Karpas-422 (cell line): ENCODE data around the gene GRIFIN. TPM values are rescaled to one million over a fixed set of nuclear protein-coding genes. Genes with fewer than 3 reads are reported as not detected.

Experiments
- DNase-seq: peaks from one replicate; pipeline ENCODE4 v3.0.0-alpha.2; 2015
- H2AFZ ChIP-seq: fragments of 200-600 bp; sonication (generic); 2 replicates; pipeline ENCODE4 v1.6.1; 2014; ENCODE audit warnings: antibody characterized with exemption, low read length, mixed read lengths
- H3K27ac ChIP-seq: fragments of 200-600 bp; sonication (generic); 2 replicates; pipeline ENCODE4 v1.5.1; 2014; ENCODE audit warnings: mild to moderate bottlenecking, low read length, moderate library complexity
- H3K27me3 ChIP-seq: fragments of 200-600 bp; sonication (generic); 2 replicates; pipeline ENCODE4 v1.6.1; 2014; ENCODE audit warnings: low read length, mixed read lengths
- H3K36me3 ChIP-seq: fragments of 200-600 bp; sonication (generic); 2 replicates; pipeline ENCODE4 v1.6.1; 2014; ENCODE audit warnings: low read length, mixed read lengths; ENCODE audit not compliant: insufficient read depth
- H3K4me1 ChIP-seq: fragments of 200-600 bp; sonication (generic); 2 replicates; pipeline ENCODE4 v1.6.1; 2014; ENCODE audit warnings: mild to moderate bottlenecking, low read length, mixed read lengths
- H3K4me2 ChIP-seq: fragments of 200-600 bp; sonication (generic); 2 replicates; pipeline ENCODE4 v1.6.1; 2014; ENCODE audit warnings: low read length, low read depth, mild to moderate bottlenecking; ENCODE audit not compliant: poor library complexity, severe bottlenecking
- H3K4me3 ChIP-seq: fragments of 200-600 bp; sonication (generic); 2 replicates; pipeline ENCODE4 v1.5.1; 2014; ENCODE audit warnings: mild to moderate bottlenecking, antibody characterized with exemption, low read length, mixed read lengths
- H3K79me2 ChIP-seq: fragments of 200-600 bp; sonication (generic); 2 replicates; pipeline ENCODE4 v1.6.1; 2014; ENCODE audit warnings: mild to moderate bottlenecking, low read length, mixed read lengths
- H3K9ac ChIP-seq: fragments of 200-600 bp; sonication (generic); 2 replicates; pipeline ENCODE4 v1.6.0; 2014; ENCODE audit warnings: low read length
- H3K9me2 ChIP-seq: fragments of 200-600 bp; sonication (generic), shearing (Covaris generic); replicated peaks from 2 replicates; pipeline ENCODE4 v1.6.0; 2014; ENCODE audit warnings: mild to moderate bottlenecking, low read length, moderate library complexity; ENCODE audit not compliant: insufficient read depth
- H3K9me3 ChIP-seq: fragments of 300-700, 200-600 bp; sonication (generic); 2 replicates; pipeline ENCODE4 v1.6.1; 2014; ENCODE audit warnings: low read length, mixed read lengths
- H4K20me1 ChIP-seq: fragments of 200-600 bp; sonication (generic); 2 replicates; pipeline ENCODE4 v1.6.1; 2014; ENCODE audit warnings: mild to moderate bottlenecking, antibody characterized with exemption, low read length, low read depth; ENCODE audit not compliant: insufficient read depth
- total RNA-seq: library from RNA; depleted of rRNA; stranded (reverse); fragments of >200 nt; shearing (Covaris generic); gene quantifications from 2 replicates; pipeline ENCODE4 v1.2.3, GENCODE V29; 2014; ENCODE audit warnings: low replicate concordance

Gene GRIFIN
- total RNA-seq, 1 experiment from 2014 or later: not detected

GRCh38 chr7:2497500-2498336, 21.5 kb upstream of the GRIFIN start:
- no peak overlapping the region for H3K4me2 ChIP-seq
- H3K4me1 ChIP-seq: no peaks in the 10 kb centered on the region
- H3K79me2 ChIP-seq: no peaks in the 10 kb centered on the region
- no peaks in the 10 kb centered on the region for H3K9me3 ChIP-seq
- H4K20me1 ChIP-seq: no peaks in the 10 kb centered on the region
- no peak for DNase-seq
- no peaks in the 10 kb centered on the region for H3K9me2 ChIP-seq
- no peak overlapping the region for H3K27ac ChIP-seq
- H3K9ac ChIP-seq: no peak overlapping the region
- H3K4me3 ChIP-seq: no peak overlapping the region
- no peaks in the 10 kb centered on the region for H3K36me3 ChIP-seq
- no peak overlapping the region for H2AFZ ChIP-seq
- no peaks in the 10 kb centered on the region for H3K27me3 ChIP-seq

DNA sequence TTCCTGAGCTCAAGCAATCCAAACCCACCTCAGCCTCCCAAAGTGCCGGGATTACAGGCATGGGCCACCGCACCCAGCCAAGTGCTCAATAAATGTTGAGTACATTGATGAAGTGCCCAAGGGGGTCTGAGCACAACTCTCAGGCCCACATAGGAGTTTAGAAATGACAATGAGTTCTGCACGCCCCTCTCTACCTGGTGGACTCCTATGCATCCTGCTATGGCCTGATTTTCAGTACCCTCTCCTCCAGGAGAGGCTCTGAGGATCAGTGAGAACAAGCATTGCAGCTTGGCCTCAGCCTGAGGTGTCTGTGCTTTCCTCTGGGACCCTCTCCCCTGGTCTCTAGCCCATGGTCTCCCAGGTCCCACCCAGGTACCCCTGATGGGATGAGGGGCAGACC, 20.9 kb upstream of the GRIFIN start:
- Histone ChIP-seq H3K9me2 (no peaks in the 10 kb centered on the region), H3K27me3 (no peaks in the 10 kb centered on the region), H3K79me2 (no peaks in the 10 kb centered on the region), H3K4me3 (no peak overlapping the region), H3K9me3 (no peaks in the 10 kb centered on the region), H2AFZ (no peak overlapping the region), H3K9ac (no peak overlapping the region), H3K27ac (no peak overlapping the region), H3K4me2 (no peak overlapping the region), H3K4me1 (no peaks in the 10 kb centered on the region), H4K20me1 (no peaks in the 10 kb centered on the region), H3K36me3 (no peaks in the 10 kb centered on the region)
- DNase-seq: no peak

- H3K79me2 ChIP-seq: no peaks in the 10 kb centered on the region
- H4K20me1 ChIP-seq: no peaks in the 10 kb centered on the region
- no peaks in the 10 kb centered on the region for H3K27me3 ChIP-seq
These were observed 20.2 kb upstream of the GRIFIN start for GRCh38 chr7:2496375-2496774.

DNA sequence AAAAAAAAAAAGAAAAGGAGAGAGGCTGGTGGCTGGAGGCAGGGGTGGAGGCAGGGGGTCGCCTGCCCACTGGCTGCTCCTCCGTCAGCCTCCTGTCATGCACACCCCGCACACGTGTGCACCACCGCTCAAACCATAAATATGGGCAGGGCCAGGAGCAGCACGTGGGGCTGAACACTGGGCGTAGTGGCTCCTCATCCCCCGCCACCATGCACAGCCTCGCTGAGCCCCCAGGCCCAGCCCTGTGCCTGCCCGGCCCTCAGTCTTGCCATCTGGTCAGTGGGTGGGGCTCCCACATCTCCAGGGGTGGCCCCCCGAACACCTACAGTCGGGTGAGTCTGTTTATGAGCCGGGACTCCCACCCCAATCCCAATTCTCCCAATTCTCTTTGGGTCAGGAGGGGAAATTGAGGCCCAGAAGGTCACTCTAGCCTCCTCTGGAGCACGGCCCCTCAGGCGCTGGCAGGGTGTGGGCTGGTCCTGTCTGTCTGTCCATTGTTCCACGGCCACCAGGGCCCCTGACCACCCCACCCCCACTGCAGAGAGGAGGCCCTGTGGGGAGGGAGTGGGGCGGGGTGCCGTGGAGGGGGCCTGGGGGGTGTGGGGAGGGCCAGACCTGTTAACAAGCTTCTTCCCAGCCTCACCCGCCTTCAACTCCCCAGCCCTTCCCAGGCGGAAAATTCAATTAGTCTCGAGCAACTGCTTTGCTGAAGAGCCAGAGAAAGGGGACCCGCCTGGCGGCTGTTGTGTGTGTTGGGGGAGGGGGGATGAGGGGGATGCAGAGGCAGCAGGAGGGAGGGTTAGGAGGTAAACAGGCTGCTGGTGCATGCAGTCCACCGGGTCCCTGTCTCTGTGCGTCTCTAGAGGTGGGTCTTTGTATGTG, 19.5 kb upstream of the GRIFIN start:
- no peaks in the 10 kb centered on the region for H4K20me1 ChIP-seq
- no peaks in the 10 kb centered on the region for H3K4me1 ChIP-seq
- H3K9me3 ChIP-seq: no peaks in the 10 kb centered on the region
- no peaks in the 10 kb centered on the region for H3K9me2 ChIP-seq
- no peak for DNase-seq
- no peaks in the 10 kb centered on the region for H3K27me3 ChIP-seq
- H3K4me3 ChIP-seq: no peak overlapping the region
- H2AFZ ChIP-seq: no peak overlapping the region
- no peak overlapping the region for H3K27ac ChIP-seq
- no peaks in the 10 kb centered on the region for H3K79me2 ChIP-seq
- H3K36me3 ChIP-seq: no peaks in the 10 kb centered on the region
- no peak overlapping the region for H3K9ac ChIP-seq
- no peak overlapping the region for H3K4me2 ChIP-seq

More at GRCh38 chr7:2496375-2496774, 20.2 kb upstream of the GRIFIN start:
- DNase-seq: no peak
- Histone ChIP-seq H3K9me3 (no peaks in the 10 kb centered on the region), H3K9me2 (no peaks in the 10 kb centered on the region), H2AFZ (no peak overlapping the region), H3K27ac (no peak overlapping the region), H3K9ac (no peak overlapping the region), H3K4me2 (no peak overlapping the region), H3K36me3 (no peaks in the 10 kb centered on the region), H3K4me1 (no peaks in the 10 kb centered on the region), H3K4me3 (no peak overlapping the region)

DNA sequence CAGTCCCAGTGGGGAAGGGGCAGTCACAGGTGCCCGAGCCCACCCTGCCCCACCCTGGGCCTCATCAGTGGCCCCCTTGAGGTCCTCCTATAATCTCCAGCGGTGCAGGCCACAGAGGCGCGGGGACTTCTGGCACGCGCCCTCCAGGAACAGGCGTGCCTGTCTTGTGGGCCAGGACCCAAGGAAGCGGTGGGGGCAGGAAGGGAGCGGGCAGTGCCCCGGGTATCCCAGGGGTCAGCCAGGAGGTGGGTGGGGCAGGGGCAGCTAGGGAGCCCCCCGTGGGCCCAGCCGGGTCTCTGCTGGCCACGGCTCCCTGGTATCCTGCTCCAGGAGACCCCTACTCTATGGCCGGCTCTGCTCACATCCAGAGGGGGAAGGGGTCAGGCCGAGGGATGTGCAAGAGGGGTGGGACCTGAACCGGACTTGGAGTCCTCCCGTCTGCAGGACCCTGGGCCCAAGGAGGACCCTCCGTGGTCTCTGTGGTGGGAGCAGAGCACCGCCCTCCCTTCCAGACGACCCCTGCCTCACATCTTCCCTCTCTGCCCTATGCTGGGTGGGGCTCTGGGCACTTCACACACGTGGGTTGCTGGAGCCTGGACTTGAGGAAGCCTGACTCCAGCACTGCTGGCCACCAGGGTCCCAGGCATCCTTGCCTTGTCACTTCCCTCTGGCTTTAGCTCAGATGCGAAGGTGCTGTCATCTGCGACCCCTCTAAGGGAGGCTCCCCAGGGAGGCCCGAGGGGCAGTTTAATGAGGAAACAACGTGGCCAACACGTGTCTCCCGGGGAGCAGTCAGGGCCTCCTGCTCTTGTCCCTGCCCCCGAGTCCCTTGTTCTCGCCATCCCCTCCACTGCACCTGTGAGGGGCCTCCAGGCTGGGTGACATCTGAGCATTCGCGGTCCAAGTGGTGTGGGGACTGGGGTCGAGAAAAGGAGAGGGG, 18.3 kb upstream of the GRIFIN start:
- H2AFZ ChIP-seq: no peak overlapping the region
- no peak overlapping the region for H3K4me2 ChIP-seq
- no peaks in the 10 kb centered on the region for H3K4me1 ChIP-seq
- H3K9me3 ChIP-seq: no peaks in the 10 kb centered on the region
- no peaks in the 10 kb centered on the region for H4K20me1 ChIP-seq
- H3K36me3 ChIP-seq: no peaks in the 10 kb centered on the region
- no peak overlapping the region for H3K27ac ChIP-seq
- no peaks in the 10 kb centered on the region for H3K9me2 ChIP-seq
- no peak for DNase-seq
- H3K4me3 ChIP-seq: no peak overlapping the region
- H3K9ac ChIP-seq: no peak overlapping the region
- H3K79me2 ChIP-seq: no peaks in the 10 kb centered on the region
- no peaks in the 10 kb centered on the region for H3K27me3 ChIP-seq

DNA sequence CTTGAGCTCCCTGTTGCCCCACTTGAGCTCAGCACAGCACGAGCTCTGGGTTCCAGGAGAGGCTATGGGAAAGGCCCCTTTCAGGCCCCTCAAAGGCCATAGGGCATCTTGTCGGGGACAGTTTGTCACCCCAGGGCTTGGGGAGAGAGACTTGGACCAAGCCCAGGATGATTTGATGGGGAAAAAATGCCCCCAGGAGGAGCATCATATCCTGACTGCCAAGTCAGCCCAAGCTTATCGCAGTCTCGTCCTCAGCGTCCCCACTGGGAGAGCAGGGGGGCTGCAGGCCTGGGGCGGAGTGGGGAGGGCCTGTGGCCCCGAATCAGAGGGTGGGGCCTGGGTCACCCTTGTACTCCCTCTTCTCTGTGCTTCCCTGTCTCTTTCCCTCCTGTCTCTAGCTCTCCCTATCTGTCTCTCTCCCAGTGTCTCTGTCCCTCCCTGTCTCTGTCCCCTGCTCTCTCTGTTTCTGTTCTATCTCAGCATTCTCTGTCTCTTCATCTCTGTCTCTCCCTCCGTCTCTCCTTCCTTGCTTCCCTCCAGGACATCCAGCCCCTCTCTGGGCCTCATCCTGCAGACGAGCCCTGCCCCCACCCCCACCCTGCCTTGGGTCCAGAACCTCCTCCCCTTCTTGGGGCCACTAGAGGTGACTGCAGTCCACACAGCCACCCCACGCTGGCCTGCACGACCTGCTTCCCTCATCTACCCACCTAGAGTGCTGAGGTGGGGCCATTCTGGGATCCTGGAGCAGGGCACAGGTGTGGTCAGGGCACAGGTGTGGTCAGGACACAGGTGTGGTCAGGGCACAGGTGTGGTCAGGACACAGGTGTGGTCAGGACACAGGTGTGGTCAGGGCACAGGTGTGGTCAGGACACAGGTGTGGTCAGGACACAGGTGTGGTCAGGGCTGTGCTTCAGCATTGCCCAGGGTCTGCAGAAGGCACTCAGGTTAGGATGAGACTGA, 17.3 kb upstream of the GRIFIN start:
- no peak overlapping the region for H3K27ac ChIP-seq
- no peaks in the 10 kb centered on the region for H3K36me3 ChIP-seq
- no peak overlapping the region for H3K4me2 ChIP-seq
- no peaks in the 10 kb centered on the region for H3K9me3 ChIP-seq
- no peaks in the 10 kb centered on the region for H3K4me1 ChIP-seq
- H3K27me3 ChIP-seq: no peaks in the 10 kb centered on the region
- no peaks in the 10 kb centered on the region for H3K79me2 ChIP-seq
- no peaks in the 10 kb centered on the region for H4K20me1 ChIP-seq
- no peak for DNase-seq
- H3K9me2 ChIP-seq: no peaks in the 10 kb centered on the region
- no peak overlapping the region for H2AFZ ChIP-seq
- no peak overlapping the region for H3K4me3 ChIP-seq
- H3K9ac ChIP-seq: no peak overlapping the region

GRCh38 chr7:2492038-2492437, 15.8 kb upstream of the GRIFIN start:
- Histone ChIP-seq H3K9ac (no peak overlapping the region), H4K20me1 (no peaks in the 10 kb centered on the region), H2AFZ (no peak overlapping the region), H3K9me3 (no peaks in the 10 kb centered on the region), H3K4me2 (no peak overlapping the region), H3K9me2 (no peaks in the 10 kb centered on the region), H3K4me1 (no peaks in the 10 kb centered on the region), H3K4me3 (no peak overlapping the region), H3K36me3 (no peaks in the 10 kb centered on the region), H3K27ac (no peak overlapping the region), H3K27me3 (no peaks in the 10 kb centered on the region), H3K79me2 (no peaks in the 10 kb centered on the region)
- no peak for DNase-seq
